Measurements from ENCODE around the gene MTUS2. TPM values are rescaled to one million over a fixed set of nuclear protein-coding genes. Genes with fewer than 3 reads are reported as not detected.

Gene MTUS2
- total and polyA plus RNA-seq, 10 donors = 0.20 to 3.2 (median 0.85) TPM

DNA sequence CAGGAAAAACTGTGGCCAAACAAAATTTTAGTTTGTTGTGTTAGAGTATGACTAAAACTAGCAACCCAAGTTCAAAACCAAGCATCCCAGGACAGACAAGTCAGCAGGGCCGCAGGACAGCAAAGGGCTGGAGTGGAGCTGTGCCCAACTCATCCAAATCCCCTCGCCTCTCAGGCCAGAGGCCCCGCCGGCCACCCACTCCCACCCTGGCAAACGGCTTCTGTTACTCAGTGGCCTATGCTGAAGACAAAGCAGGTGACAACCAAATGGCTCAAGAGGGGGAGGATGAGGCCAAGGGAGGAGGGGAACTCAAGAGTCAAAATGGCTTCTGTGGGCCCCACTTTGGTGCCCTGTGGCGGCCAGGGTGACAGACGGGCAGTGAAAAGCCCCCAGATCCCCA is 705.6 kb downstream of the MTUS2 start:
- intact Hi-C loops (cut with DNase I; ENCODE audit: low total_unique reads) = no loop called here
- TF ChIP-seq, protein P1, sequence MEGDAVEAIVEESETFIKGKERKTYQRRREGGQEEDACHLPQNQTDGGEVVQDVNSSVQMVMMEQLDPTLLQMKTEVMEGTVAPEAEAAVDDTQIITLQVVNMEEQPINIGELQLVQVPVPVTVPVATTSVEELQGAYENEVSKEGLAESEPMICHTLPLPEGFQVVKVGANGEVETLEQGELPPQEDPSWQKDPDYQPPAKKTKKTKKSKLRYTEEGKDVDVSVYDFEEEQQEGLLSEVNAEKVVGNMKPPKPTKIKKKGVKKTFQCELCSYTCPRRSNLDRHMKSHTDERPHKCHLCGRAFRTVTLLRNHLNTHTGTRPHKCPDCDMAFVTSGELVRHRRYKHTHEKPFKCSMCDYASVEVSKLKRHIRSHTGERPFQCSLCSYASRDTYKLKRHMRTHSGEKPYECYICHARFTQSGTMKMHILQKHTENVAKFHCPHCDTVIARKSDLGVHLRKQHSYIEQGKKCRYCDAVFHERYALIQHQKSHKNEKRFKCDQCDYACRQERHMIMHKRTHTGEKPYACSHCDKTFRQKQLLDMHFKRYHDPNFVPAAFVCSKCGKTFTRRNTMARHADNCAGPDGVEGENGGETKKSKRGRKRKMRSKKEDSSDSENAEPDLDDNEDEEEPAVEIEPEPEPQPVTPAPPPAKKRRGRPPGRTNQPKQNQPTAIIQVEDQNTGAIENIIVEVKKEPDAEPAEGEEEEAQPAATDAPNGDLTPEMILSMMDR (IDR thresholded peaks at IDR 0.05 in 8 of 11, conservative IDR thresholded peaks at IDR 0.05 in 3 of 11) = no peak
- TF ChIP-seq POLR2AphosphoS5 (IDR thresholded peaks at IDR 0.05) (no peak), POLR2A (IDR thresholded peaks at IDR 0.05) (no peak)
- WGBS, 5 donors = 92 to 97% (median 95%) methylated on average over 7 of the region's 7 CpGs
- DNase-seq = peak; percentile 69
- Histone ChIP-seq H3K9me3 (no peaks in the 10 kb centered on the region), H3K36me3 (peaks cover 0 to 97% (median 63%) of the 10 kb centered on the region in 6 donors), H3K4me3 (no peak overlapping the region), H3K27me3 (replicated peaks in 1 of 7) (no peaks in the 10 kb centered on the region), H3K27ac (no peak overlapping the region), H3K4me1 (no peaks in the 10 kb centered on the region)

DNA sequence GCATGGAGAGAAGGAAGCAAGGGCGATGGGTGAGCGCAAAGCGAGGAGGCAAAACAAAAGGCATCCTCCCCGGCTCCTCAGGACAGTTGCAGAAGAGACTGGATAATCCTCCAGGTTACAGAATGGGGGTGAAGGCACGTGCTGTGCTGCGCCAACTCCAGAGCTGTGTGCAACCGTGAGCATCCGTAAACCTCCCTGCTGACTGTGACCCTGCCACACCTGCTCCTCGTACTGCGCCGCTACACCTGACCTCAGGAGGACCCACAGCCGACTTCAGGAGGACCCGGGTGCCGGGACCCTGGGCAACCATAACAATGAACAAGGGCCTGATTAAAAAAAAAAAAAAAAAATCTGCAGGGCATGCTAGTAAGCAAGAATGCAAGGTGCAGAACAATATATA is 706.6 kb downstream of the MTUS2 start:
- 96 to 97% (median 96%) methylated on average over 14 of the region's 14 CpGs for WGBS, 5 donors
- peaks cover 0 to 97% (median 65%) of the 10 kb centered on the region in 6 donors for H3K36me3 ChIP-seq
- no peak for DNase-seq

DNA sequence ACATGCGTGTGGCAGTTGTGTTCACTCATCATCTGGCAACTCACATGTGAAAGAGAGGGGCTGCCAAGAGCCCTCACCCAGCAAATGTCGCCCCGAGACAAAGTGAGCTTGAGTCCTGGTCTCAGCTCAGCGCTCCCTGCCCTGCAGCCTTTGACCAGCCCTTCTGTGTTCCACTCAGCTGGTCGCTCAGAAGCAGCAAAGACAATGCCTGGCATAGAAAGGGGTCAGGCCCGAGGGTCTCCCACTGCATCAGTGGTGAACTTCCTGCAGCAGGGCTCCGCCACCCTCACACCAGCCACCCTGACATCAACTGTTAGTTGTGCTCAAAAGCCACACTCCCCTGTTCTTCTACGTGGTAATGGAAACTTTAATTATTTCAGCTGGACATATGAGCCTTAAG is 707.4 kb downstream of the MTUS2 start:
- no peaks in the 10 kb centered on the region for H3K4me1 ChIP-seq
- no peaks in the 10 kb centered on the region for H3K9me3 ChIP-seq
- intact Hi-C loops (cut with DNase I; ENCODE audit: low total_unique reads) = no loop called here
- no peak overlapping the region for H3K4me3 ChIP-seq
- H3K27ac ChIP-seq = no peak overlapping the region
- WGBS, 5 donors = 82 to 97% (median 93%) methylated on average over 7 to 8 of the region's 8 CpGs
- peaks cover 0 to 97% (median 65%) of the 10 kb centered on the region in 6 donors for H3K36me3 ChIP-seq
- no peak for DNase-seq
- no peaks in the 10 kb centered on the region for H3K27me3 ChIP-seq (replicated peaks in 1 of 7)
- TF ChIP-seq POLR2A (IDR thresholded peaks at IDR 0.05) (no peak), POLR2AphosphoS5 (IDR thresholded peaks at IDR 0.05) (no peak)
- TF ChIP-seq, protein P1 (IDR thresholded peaks at IDR 0.05 in 8 of 11, conservative IDR thresholded peaks at IDR 0.05 in 3 of 11) = no peak

More for the DNA sequence above, 706.6 kb downstream of the MTUS2 start:
- Histone ChIP-seq H3K9me3 (no peaks in the 10 kb centered on the region), H3K4me1 (no peaks in the 10 kb centered on the region), H3K27me3 (replicated peaks in 1 of 7) (no peaks in the 10 kb centered on the region), H3K27ac (no peak overlapping the region), H3K4me3 (no peak overlapping the region)
- intact Hi-C loops (cut with DNase I; ENCODE audit: low total_unique reads) = no loop called here
- TF ChIP-seq, protein P1 (IDR thresholded peaks at IDR 0.05 in 8 of 11, conservative IDR thresholded peaks at IDR 0.05 in 3 of 11) = no peak
- no peak for TF ChIP-seq POLR2AphosphoS5 (IDR thresholded peaks at IDR 0.05)
- no peak for TF ChIP-seq POLR2A (IDR thresholded peaks at IDR 0.05)

DNA sequence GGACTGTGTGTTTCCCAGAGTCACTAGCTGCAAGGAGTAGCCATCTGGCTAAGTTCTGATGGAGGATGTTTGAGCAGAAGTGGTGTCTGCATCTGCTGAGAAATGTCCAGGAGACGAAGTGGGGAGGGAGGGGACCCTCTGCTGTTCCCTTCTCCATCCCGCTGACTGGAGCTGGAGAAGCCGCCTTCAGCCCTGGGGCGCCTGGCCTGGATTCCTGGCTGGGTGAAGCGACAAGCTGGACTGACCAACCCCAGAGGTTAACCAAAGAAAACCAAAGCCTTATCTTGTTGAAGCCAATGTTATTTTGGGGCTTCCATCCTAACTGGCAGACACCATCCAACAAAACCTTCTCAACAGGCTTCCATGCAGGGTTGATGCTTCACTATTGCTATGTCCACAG is 707.8 kb downstream of the MTUS2 start:
- Histone ChIP-seq H3K4me1 (no peaks in the 10 kb centered on the region), H3K36me3 (peaks cover 0 to 97% (median 66%) of the 10 kb centered on the region in 6 donors), H3K27me3 (replicated peaks in 1 of 7) (no peaks in the 10 kb centered on the region), H3K27ac (no peak overlapping the region), H3K4me3 (no peak overlapping the region), H3K9me3 (no peaks in the 10 kb centered on the region)
- DNase-seq = no peak
- intact Hi-C loops (cut with DNase I; ENCODE audit: low total_unique reads) = no loop called here
- TF ChIP-seq, protein P1 (IDR thresholded peaks at IDR 0.05 in 8 of 11, conservative IDR thresholded peaks at IDR 0.05 in 3 of 11) = no peak
- TF ChIP-seq POLR2A (IDR thresholded peaks at IDR 0.05) (no peak), POLR2AphosphoS5 (IDR thresholded peaks at IDR 0.05) (no peak)
- 76 to 99% (median 95%) methylated on average over 5 of the region's 5 CpGs for WGBS, 5 donors
